HepG2 (cell line): ENCODE measurements around the gene PCCB. TPM values are rescaled to one million over a fixed set of nuclear protein-coding genes. Genes with fewer than 3 reads are reported as not detected.

Experiments
- ATF4 ChIP-seq, 2 experiments: fragments of 450-650 bp in 1 of 2; sonication (generic) in 1 of 2; formaldehyde crosslinking; IDR thresholded peaks; 2 replicates each; pipeline versions ENCODE4 v1.5.0 to v1.8.0; 2020 to 2022; ENCODE audit warnings: mild to moderate bottlenecking in 1 of 2, missing genetic modification reagents in 1 of 2
- NFAT5 ChIP-seq: sonication (generic); formaldehyde crosslinking; IDR thresholded peaks from 2 replicates; pipeline ENCODE4 v1.4.0; 2020; ENCODE audit warnings: missing genetic modification reagents
- RERE ChIP-seq: IDR thresholded peaks from 2 replicates; pipeline ENCODE4 v1.6.1; 2016; ENCODE audit warnings: low read depth, missing genetic modification reagents, missing compliant biosample characterization
- polyA plus RNA-seq, 8 experiments: library from polyadenylated mRNA; depleted of rRNA in 3 of 8; stranded (reverse) in 7 of 8; unstranded in 1 of 8; fragments of >200 nt; fragmentation: Illumina TruSeq in 4 of 8; extraction: Trizol in 4 of 8; gene quantifications; 2 replicates each; pipeline versions ENCODE4 v1.2.1 to v1.2.3, GENCODE V29; 2011 to 2016; ENCODE audit warnings: low read depth in 4 of 8, missing spikeins in 1 of 8, mixed read lengths in 1 of 8; ENCODE audit not compliant: insufficient read depth in 1 of 8
- total RNA-seq, 5 experiments: library from RNA; depleted of rRNA; stranded (reverse); fragments of >200 nt; fragmentation: Illumina TruSeq; extraction: Trizol; gene quantifications; 2 replicates each; pipeline ENCODE4 v1.2.3, GENCODE V29; 2016; ENCODE audit warnings: low read depth in 1 of 5

The PCCB gene
- total and polyA plus RNA-seq, 2 of the 13 experiments (the other 11 are each of a cell fraction or from before 2014, with no cell fraction given) = 84.1 to 88.7 TPM

GRCh38 chr3:136292500-136292899 is 42.4 kb downstream of the PCCB start (continued):
- no peak for TF ChIP-seq NFAT5
- no peak for TF ChIP-seq ATF4 (CRISPR knock-in tag; IDR thresholded peaks at IDR 0.05)
- peak; percentile 79 for TF ChIP-seq RERE
